C4-2B (cell line): Measurements from ENCODE around the gene GTF3A.
A peak's percentile ranks its signal among the peaks of the same experiment; 100 is the strongest.

Experiments used
- H3K27ac ChIP-seq: fragments of 450-650 bp; 2 replicates; pipeline ENCODE4 v1.5.1; 2017
- CTCF ChIP-seq: fragments of 450-650 bp; conservative IDR thresholded peaks from 2 replicates; pipeline ENCODE4 v1.5.1; 2017; ENCODE audit warnings: mild to moderate bottlenecking
- ZFX ChIP-seq: fragments of 450-650 bp; IDR thresholded peaks from 2 replicates; pipeline ENCODE4 v1.6.1; 2017

Gene GTF3A

DNA sequence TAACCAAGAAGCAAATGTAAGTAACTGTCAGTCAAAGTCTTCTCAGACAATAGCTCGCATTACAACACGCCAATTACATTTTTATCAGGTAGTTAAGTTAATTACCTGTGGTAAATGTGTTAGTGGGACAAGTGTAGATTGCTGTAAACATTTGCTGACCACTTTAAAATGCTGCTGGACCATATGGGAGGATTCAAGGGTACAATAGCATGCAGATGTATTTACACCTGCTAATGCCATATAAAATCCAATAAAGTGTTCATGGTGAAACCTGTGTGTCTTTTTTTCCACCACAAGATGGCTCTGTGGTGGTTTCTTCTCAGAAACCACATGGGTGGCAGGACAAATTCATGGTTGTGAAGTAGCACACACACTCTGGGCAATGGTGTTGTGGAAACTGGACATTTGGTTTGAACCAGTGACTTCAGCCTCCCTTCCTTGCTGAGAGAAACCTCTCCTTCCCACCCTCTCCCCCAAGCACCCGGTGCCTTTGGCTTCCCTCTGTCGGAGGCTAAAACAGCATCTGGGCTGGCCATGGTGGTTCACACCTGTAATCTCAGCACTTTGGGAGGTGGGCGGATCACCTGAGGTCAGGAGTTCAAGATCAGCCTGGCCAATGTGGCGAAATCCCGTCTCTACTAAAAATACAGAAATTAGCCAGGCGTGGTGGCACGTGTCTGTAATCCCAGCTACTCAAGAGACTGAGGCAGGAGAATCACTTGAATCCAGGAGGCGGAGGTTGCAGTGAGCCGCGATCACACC, 18.1 kb upstream of the GTF3A start:
- TF ChIP-seq ZFX (no peak), CTCF (peak; percentile 92)
- no peak overlapping the region for H3K27ac ChIP-seq

DNA sequence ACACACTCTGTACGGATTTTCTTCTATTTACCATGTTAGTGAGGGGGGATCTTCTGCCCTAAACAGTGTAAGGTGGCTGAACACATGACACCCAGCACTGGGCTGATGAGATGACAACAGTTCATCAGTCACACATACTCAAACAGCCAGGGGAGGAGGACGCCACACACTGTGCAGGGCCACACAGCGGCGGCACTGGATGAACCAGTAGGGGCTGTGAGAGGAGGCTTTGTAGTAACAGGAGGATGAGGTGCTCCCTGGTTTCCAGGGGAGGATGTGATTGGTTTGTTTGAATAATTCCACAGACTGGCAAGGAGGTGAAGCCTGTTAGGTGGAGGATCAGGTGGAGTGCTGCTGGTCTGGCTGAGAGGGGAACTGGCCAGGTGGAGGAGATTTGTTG, 16.3 kb upstream of the GTF3A start:
- H3K27ac ChIP-seq: no peak overlapping the region
- TF ChIP-seq ZFX: no peak
- TF ChIP-seq CTCF: no peak

DNA sequence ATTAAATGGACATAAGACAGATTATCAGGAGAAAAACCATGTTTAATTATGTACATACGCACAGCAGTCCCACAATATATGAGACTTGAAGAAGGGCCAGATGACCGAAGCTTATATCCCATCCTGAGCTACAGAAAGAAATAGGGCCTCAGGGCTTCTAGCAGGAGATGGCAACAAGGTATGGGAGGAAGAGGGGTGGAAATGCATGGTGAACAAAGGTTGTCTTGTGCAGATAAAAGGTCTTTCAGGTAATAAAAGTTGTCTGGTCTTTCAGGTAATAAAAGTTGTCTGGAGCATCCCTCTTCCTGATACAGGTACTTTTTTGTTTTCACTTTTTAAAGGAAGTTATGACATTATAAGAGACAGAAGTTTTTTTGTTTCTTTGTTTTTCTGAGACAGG, 15.4 kb upstream of the GTF3A start:
- H3K27ac ChIP-seq: no peak overlapping the region

DNA sequence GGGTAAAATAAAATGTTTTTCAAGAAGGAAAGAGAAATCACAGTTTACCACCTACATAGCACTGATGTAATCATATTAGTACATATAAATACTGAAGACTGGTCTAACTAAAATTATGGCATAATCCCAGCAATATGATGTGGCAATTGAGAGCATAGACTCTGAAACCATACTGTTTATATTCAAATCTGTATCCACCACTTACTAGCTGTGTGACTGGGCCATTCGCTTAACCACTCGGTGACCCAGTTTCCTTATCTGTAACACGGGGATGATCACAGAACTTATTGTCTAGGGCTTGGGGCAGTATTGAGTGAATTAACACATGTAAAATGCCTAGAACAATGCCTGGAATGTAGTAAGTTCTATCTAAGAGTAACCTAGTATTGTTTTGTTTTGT, 13.1 kb upstream of the GTF3A start:
- H3K27ac ChIP-seq: no peak overlapping the region
- no peak for TF ChIP-seq CTCF
- no peak for TF ChIP-seq ZFX

More for the DNA sequence above, 15.4 kb upstream of the GTF3A start:
- TF ChIP-seq CTCF: no peak
- TF ChIP-seq ZFX: no peak

DNA sequence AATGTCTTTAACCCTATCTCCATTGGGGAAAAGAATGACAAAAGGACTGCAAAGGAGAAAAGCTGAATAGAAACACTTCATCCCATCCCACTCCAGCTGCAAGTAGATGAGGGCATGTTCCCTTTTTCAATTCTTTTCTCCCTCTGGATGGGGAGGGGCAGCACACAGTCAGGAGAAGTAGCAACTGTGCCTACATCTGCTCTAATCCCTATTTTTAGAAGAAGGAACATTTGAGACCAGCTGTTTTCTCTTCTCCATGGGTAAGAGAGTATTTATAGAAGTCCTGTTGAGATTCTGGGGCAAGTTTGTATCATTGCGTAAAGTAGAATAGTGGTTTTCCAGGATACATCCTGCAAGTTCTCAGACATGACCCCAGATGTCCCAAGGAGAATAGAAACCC, 9.3 kb upstream of the GTF3A start:
- H3K27ac ChIP-seq: no peak overlapping the region
- no peak for TF ChIP-seq CTCF
- TF ChIP-seq ZFX: no peak

GRCh38 chr13:27419328-27419727, 5.1 kb upstream of the GTF3A start:
- no peak for TF ChIP-seq CTCF
- no peak for TF ChIP-seq ZFX

GRCh38 chr13:27421101-27421871, 3.1 kb upstream of the GTF3A start:
- TF ChIP-seq ZFX (no peak), CTCF (no peak)
- no peak overlapping the region for H3K27ac ChIP-seq

More at GRCh38 chr13:27419328-27419727, 5.1 kb upstream of the GTF3A start:
- no peak overlapping the region for H3K27ac ChIP-seq
